Muscle of leg (tissue), 11 donors: ENCODE results near the gene IGLL1. TPM values are rescaled to one million over a fixed set of nuclear protein-coding genes. Genes with fewer than 3 reads are reported as not detected.
"Not testable (repeated sequence)": the region's sequence is repeated elsewhere in the genome, so short reads cannot be mapped to it uniquely, and the experiment has no call there.

Experiments used
- DNase-seq: peaks from one replicate; pipeline ENCODE4 v3.0.0; 2013
- H3K27ac ChIP-seq: one replicate; pipeline ENCODE4 v1.5.1; 2013; ENCODE audit warnings: mild to moderate bottlenecking, low read length, control low read depth
- H3K27me3 ChIP-seq: one replicate; pipeline ENCODE4 v1.6.1; 2013; ENCODE audit warnings: low read length; ENCODE audit not compliant: control insufficient read depth, insufficient read depth
- H3K36me3 ChIP-seq: one replicate; pipeline ENCODE4 v1.6.1; 2013; ENCODE audit warnings: low read length; ENCODE audit not compliant: control insufficient read depth, insufficient read depth
- H3K4me1 ChIP-seq: one replicate; pipeline ENCODE4 v1.6.1; 2013; ENCODE audit warnings: low read length; ENCODE audit not compliant: control insufficient read depth, insufficient read depth
- H3K4me3 ChIP-seq: one replicate; pipeline ENCODE4 v1.5.1; 2013; ENCODE audit warnings: low read length, control low read depth
- H3K9me3 ChIP-seq: replicated peaks from 2 replicates; pipeline ENCODE4 v1.6.1; 2013; ENCODE audit warnings: low read depth, low read length; ENCODE audit not compliant: control insufficient read depth
- WGBS: methylation state at CpG from one replicate; pipeline ENCODE4 v1.1.5; 2013; ENCODE audit warnings: missing lambda C conversion rate; ENCODE audit not compliant: insufficient coverage; 5-methylcytosine and 5-hydroxymethylcytosine counted together
- polyA plus RNA-seq, 8 donors: library from polyadenylated mRNA; unstranded; fragments of 120-200 nt; gene quantifications; one replicate each; pipeline versions ENCODE4 v1.2.1 to v1.2.3, GENCODE V29; 2013; ENCODE audit warnings: inconsistent platforms in 1 of 8, low replicate concordance in 1 of 8; ENCODE audit not compliant: insufficient read length in 8 of 8, insufficient read depth in 1 of 8
- total RNA-seq: library from RNA; stranded (reverse); fragments of 120-200 nt; gene quantifications from one replicate; pipeline ENCODE4 v1.2.4, GENCODE V29; 2013

Gene IGLL1
- total and polyA plus RNA-seq, 9 donors: 0.13 to 1.7 (median 0.84) TPM

- no peak for DNase-seq
- H3K27me3 ChIP-seq: no peaks in the 10 kb centered on the region
- no peak overlapping the region for H3K4me3 ChIP-seq
- no peaks in the 10 kb centered on the region for H3K4me1 ChIP-seq
- no peaks in the 10 kb centered on the region for H3K9me3 ChIP-seq
- 68% methylated on average over 11 of the region's 12 CpGs for WGBS
- H3K36me3 ChIP-seq: no peaks in the 10 kb centered on the region
- no peak overlapping the region for H3K27ac ChIP-seq
Observed at GRCh38 chr22:23609983-23610781, 30.1 kb upstream of the IGLL1 start.

- Histone ChIP-seq H3K9me3 (no peaks in the 10 kb centered on the region), H3K36me3 (no peaks in the 10 kb centered on the region), H3K4me1 (no peaks in the 10 kb centered on the region), H3K27ac (no peak overlapping the region), H3K4me3 (no peak overlapping the region), H3K27me3 (no peaks in the 10 kb centered on the region)
- WGBS: 11% methylated on average over 4 of the region's 6 CpGs
- peak; percentile 52 for DNase-seq
Observed at GRCh38 chr22:23608583-23608982, 28.5 kb upstream of the IGLL1 start.

GRCh38 chr22:23606204-23607131, 26.4 kb upstream of the IGLL1 start:
- DNase-seq: no peak
- Histone ChIP-seq H3K4me1 (no peaks in the 10 kb centered on the region), H3K27me3 (peaks cover 5% of the 10 kb centered on the region), H3K27ac (no peak overlapping the region), H3K36me3 (no peaks in the 10 kb centered on the region), H3K9me3 (no peaks in the 10 kb centered on the region), H3K4me3 (no peak overlapping the region)
- 78% methylated on average over 13 of the region's 20 CpGs for WGBS

- H3K36me3 ChIP-seq: no peaks in the 10 kb centered on the region
- no peak overlapping the region for H3K4me3 ChIP-seq
- no peak overlapping the region for H3K27ac ChIP-seq
- no peaks in the 10 kb centered on the region for H3K9me3 ChIP-seq
- WGBS: 40% methylated on average over 1 of the region's 8 CpGs
- H3K4me1 ChIP-seq: no peaks in the 10 kb centered on the region
- H3K27me3 ChIP-seq: peaks cover 5% of the 10 kb centered on the region
- no peak for DNase-seq
Observed at GRCh38 chr22:23604939-23605712, 25.0 kb upstream of the IGLL1 start.

GRCh38 chr22:23603266-23603665, 23.2 kb upstream of the IGLL1 start:
- no peak for DNase-seq

GRCh38 chr22:23598805-23599518, 18.9 kb upstream of the IGLL1 start:
- WGBS: 97% methylated on average over 8 of the region's 9 CpGs
- Histone ChIP-seq H3K9me3 (no peaks in the 10 kb centered on the region), H3K36me3 (no peaks in the 10 kb centered on the region), H3K4me1 (no peaks in the 10 kb centered on the region), H3K4me3 (no peak overlapping the region), H3K27ac (no peak overlapping the region), H3K27me3 (peaks cover 5% of the 10 kb centered on the region)
- DNase-seq: no peak

More at GRCh38 chr22:23603266-23603665, 23.2 kb upstream of the IGLL1 start:
- no peaks in the 10 kb centered on the region for H3K36me3 ChIP-seq
- no peaks in the 10 kb centered on the region for H3K4me1 ChIP-seq
- H3K9me3 ChIP-seq: no peaks in the 10 kb centered on the region
- H3K4me3 ChIP-seq: no peak overlapping the region
- H3K27ac ChIP-seq: no peak overlapping the region
- H3K27me3 ChIP-seq: peaks cover 5% of the 10 kb centered on the region
- 57% methylated on average over 7 of the region's 7 CpGs for WGBS

- DNase-seq, H3K9me3 ChIP-seq, H3K4me1 ChIP-seq, H3K4me3 ChIP-seq, H3K27ac ChIP-seq, H3K36me3 ChIP-seq, H3K27me3 ChIP-seq: not testable (repeated sequence)
- 80% methylated on average over 1 of the region's 7 CpGs for WGBS
Observed at GRCh38 chr22:23597576-23598268, 17.6 kb upstream of the IGLL1 start.

- not testable (repeated sequence) for H3K27ac ChIP-seq, H3K36me3 ChIP-seq, H3K27me3 ChIP-seq, DNase-seq, H3K4me3 ChIP-seq, H3K4me1 ChIP-seq, H3K9me3 ChIP-seq
- 47% methylated on average over 6 of the region's 6 CpGs for WGBS
Observed at GRCh38 chr22:23595904-23596303, 15.8 kb upstream of the IGLL1 start.

GRCh38 chr22:23591846-23592245, 11.8 kb upstream of the IGLL1 start:
- no peaks in the 10 kb centered on the region for H3K36me3 ChIP-seq
- WGBS: 87% methylated on average over 7 of the region's 7 CpGs
- H3K4me1 ChIP-seq: no peaks in the 10 kb centered on the region
- no peaks in the 10 kb centered on the region for H3K9me3 ChIP-seq
- DNase-seq: no peak
- H3K27me3 ChIP-seq: no peaks in the 10 kb centered on the region
- no peak overlapping the region for H3K27ac ChIP-seq
- H3K4me3 ChIP-seq: no peak overlapping the region
